ENCODE results near the gene TMEM59L. TPM values are rescaled to one million over a fixed set of nuclear protein-coding genes. Genes with fewer than 3 reads are reported as not detected.

TMEM59L gene
- total and polyA plus RNA-seq, 9 of the 15 experiments (the other 6 are each of a cell fraction or from before 2014, with no cell fraction given), result 0.37 TPM; not detected in 8

GRCh38 chr19:18626906-18627305, 14.2 kb downstream of the TMEM59L start:
- peak; percentile 78 for TF ChIP-seq RFX1 (IDR thresholded peaks at IDR 0.05)
- no peak for TF ChIP-seq ZBTB34 (CRISPR knock-in tag; IDR thresholded peaks at IDR 0.05)
- no peak for TF ChIP-seq HMGN3 (IDR thresholded peaks at IDR 0.05; ENCODE audit: borderline replicate concordance, extremely low read depth, insufficient read length, low read depth, low read length)
- TF ChIP-seq STAT5A (IDR thresholded peaks at IDR 0.05; ENCODE audit: borderline replicate concordance, low read length), result no peak
- no peak for TF ChIP-seq HOXB6 (CRISPR knock-in tag; IDR thresholded peaks at IDR 0.05; ENCODE audit: borderline replicate concordance)
- TF ChIP-seq ELK1 (CRISPR knock-in tag; IDR thresholded peaks at IDR 0.05), result no peak
- TF ChIP-seq NKRF (IDR thresholded peaks at IDR 0.05; ENCODE audit: borderline replicate concordance), result no peak
- no peak for TF ChIP-seq KDM4B (IDR thresholded peaks at IDR 0.05; ENCODE audit: borderline replicate concordance in 2 of 2, low read depth in 1 of 2)
- ATAC-seq, result no peak
- 22% methylated on average over 2 of the region's 2 CpGs for WGBS (ENCODE audit: insufficient coverage, low coverage, missing lambda C conversion rate)

More at GRCh38 chr19:18626906-18627305, 14.2 kb downstream of the TMEM59L start:
- ChIA-PET POLR2A (interaction anchor here (0.8 kb wide), 1 partner anchor 21 kb away, joined by 3 read pairs; no protein-coding TSS in a partner anchor), CTCF (ENCODE audit: low intra/inter-chr PET ratio) (no interaction called here)
- H3K4me3 ChIP-seq, result no peak overlapping the region
- intact Hi-C loops (cut with micrococcal nuclease) (no loop called here), in situ Hi-C loops (cut with MboI) (no loop called here)
- no TSS peak for BruUV-seq (replicated peaks)
- H4K20me1 ChIP-seq (replicated peaks; ENCODE audit: control insufficient read depth, insufficient read depth, low read length), result no peaks in the 10 kb centered on the region; the same call in 1 of the 2 replicates
- H3K27me3 ChIP-seq (ENCODE audit: control insufficient read depth in 2 of 2, insufficient read depth in 2 of 2, low read length in 2 of 2), result peaks cover 18 to 66% of the 10 kb centered on the region in 2 experiments; a peak in 4 of 5 replicates
- no peak overlapping the region for H3K9ac ChIP-seq (ENCODE audit: insufficient read depth in 1 of 2, low read depth in 2 of 2, low read length in 2 of 2)
- no peak overlapping the region for H2AFZ ChIP-seq (ENCODE audit: low read depth, low read length)
- H3K36me3 ChIP-seq (ENCODE audit: control insufficient read depth, insufficient read depth, low read length), result no peaks in the 10 kb centered on the region
- no peak overlapping the region for H3K4me2 ChIP-seq (ENCODE audit: insufficient read depth, low read length)
- H3K4me1 ChIP-seq (replicated peaks in 1 of 2; ENCODE audit: control insufficient read depth in 2 of 2, insufficient read depth in 2 of 2, low read length in 2 of 2), result no peaks in the 10 kb centered on the region; a peak in 2 of 5 replicates
- H3K9me3 ChIP-seq (replicated peaks; ENCODE audit: control insufficient read depth, insufficient read depth, low read depth, low read length), result no peaks in the 10 kb centered on the region
- no peaks in the 10 kb centered on the region for H3K79me2 ChIP-seq (ENCODE audit: control insufficient read depth, insufficient read depth, low read length)
- DNase-seq (ENCODE audit: extremely low read depth in 1 of 4, low spot score in 3 of 4) (no peak), FAIRE-seq (no peak)
- H3K9me1 ChIP-seq (ENCODE audit: control insufficient read depth, insufficient read depth, low read length), result no peaks in the 10 kb centered on the region
- no peak overlapping the region for H3K27ac ChIP-seq (ENCODE audit: extremely low read depth, low read depth, low read length)
